Measurements from ENCODE around the gene ADCY1. TPM values are rescaled to one million over a fixed set of nuclear protein-coding genes. Genes with fewer than 3 reads are reported as not detected.

The ADCY1 gene
- total RNA-seq, 1 donor from 2014 or later, result 2.8 TPM

- peaks cover 6% of the 10 kb centered on the region for H3K9me3 ChIP-seq (replicated peaks)
- no peaks in the 10 kb centered on the region for H3K4me1 ChIP-seq
- no peak overlapping the region for H3K27ac ChIP-seq (replicated peaks)
- intact Hi-C loops (cut with micrococcal nuclease), result no loop called here
- no peaks in the 10 kb centered on the region for H3K27me3 ChIP-seq (ENCODE audit: low read depth)
- DNase-seq, result no peak
- no peak overlapping the region for H3K4me3 ChIP-seq
- peaks cover 11% of the 10 kb centered on the region for H3K36me3 ChIP-seq
- no peak for TF ChIP-seq CTCF (IDR thresholded peaks at IDR 0.05; ENCODE audit: borderline replicate concordance)
Observed at GRCh38 chr7:45677311-45677900, 103.2 kb downstream of the ADCY1 start.

- DNase-seq, result no peak
- no peak overlapping the region for H3K4me3 ChIP-seq
- H3K9me3 ChIP-seq (replicated peaks), result no peaks in the 10 kb centered on the region
- no peak overlapping the region for H3K27ac ChIP-seq (replicated peaks)
- intact Hi-C loops (cut with micrococcal nuclease), result no loop called here
- H3K27me3 ChIP-seq (ENCODE audit: low read depth), result no peaks in the 10 kb centered on the region
- TF ChIP-seq CTCF (IDR thresholded peaks at IDR 0.05; ENCODE audit: borderline replicate concordance), result no peak
- H3K4me1 ChIP-seq, result no peaks in the 10 kb centered on the region
- peaks cover 7% of the 10 kb centered on the region for H3K36me3 ChIP-seq
Observed at GRCh38 chr7:45679516-45679915, 105.3 kb downstream of the ADCY1 start.

- intact Hi-C loops (cut with micrococcal nuclease), result no loop called here
- H3K4me1 ChIP-seq, result peaks cover 3% of the 10 kb centered on the region
- H3K36me3 ChIP-seq, result peaks cover 7% of the 10 kb centered on the region
- H3K4me3 ChIP-seq, result no peak overlapping the region
- no peaks in the 10 kb centered on the region for H3K27me3 ChIP-seq (ENCODE audit: low read depth)
- no peak overlapping the region for H3K27ac ChIP-seq (replicated peaks)
- DNase-seq, result no peak
- TF ChIP-seq CTCF (IDR thresholded peaks at IDR 0.05; ENCODE audit: borderline replicate concordance), result no peak
- H3K9me3 ChIP-seq (replicated peaks), result no peaks in the 10 kb centered on the region
Observed at GRCh38 chr7:45680776-45681175, 106.6 kb downstream of the ADCY1 start.

GRCh38 chr7:45681596-45682357 is 107.6 kb downstream of the ADCY1 start:
- no peaks in the 10 kb centered on the region for H3K9me3 ChIP-seq (replicated peaks)
- H3K4me1 ChIP-seq, result peaks cover 5% of the 10 kb centered on the region
- no peak for DNase-seq
- H3K27me3 ChIP-seq (ENCODE audit: low read depth), result no peaks in the 10 kb centered on the region
- no peak overlapping the region for H3K27ac ChIP-seq (replicated peaks)
- TF ChIP-seq CTCF (IDR thresholded peaks at IDR 0.05; ENCODE audit: borderline replicate concordance), result no peak
- intact Hi-C loops (cut with micrococcal nuclease), result no loop called here
- H3K36me3 ChIP-seq, result peaks cover 7% of the 10 kb centered on the region
- H3K4me3 ChIP-seq, result no peak overlapping the region

- no peaks in the 10 kb centered on the region for H3K9me3 ChIP-seq (replicated peaks)
- no peak for DNase-seq
Observed at GRCh38 chr7:45682358-45682735, 108.2 kb downstream of the ADCY1 start.

More at GRCh38 chr7:45682358-45682735, 108.2 kb downstream of the ADCY1 start:
- H3K4me1 ChIP-seq, result peaks cover 9% of the 10 kb centered on the region
- intact Hi-C loops (cut with micrococcal nuclease), result no loop called here
- no peak for TF ChIP-seq CTCF (IDR thresholded peaks at IDR 0.05; ENCODE audit: borderline replicate concordance)
- H3K27me3 ChIP-seq (ENCODE audit: low read depth), result no peaks in the 10 kb centered on the region
- H3K27ac ChIP-seq (replicated peaks), result no peak overlapping the region
- no peak overlapping the region for H3K4me3 ChIP-seq
- H3K36me3 ChIP-seq, result peaks cover 7% of the 10 kb centered on the region
